Measurements from ENCODE around the gene HSPA1A. TPM values are rescaled to one million over a fixed set of nuclear protein-coding genes. Genes with fewer than 3 reads are reported as not detected.

The HSPA1A gene
- polyA plus RNA-seq (95.5 to 142 TPM (median 110 TPM) in 3 replicates), polyA minus RNA-seq (56.7 to 205 TPM (median 64.7 TPM) in 3 replicates)
- polyA plus RNA-seq (2011; ENCODE audit: low read depth), result 543 TPM
- polyA plus RNA-seq (2011; cell fraction: cytosol; rRNA removed), result 58.1 and 98.7 TPM in 2 replicates
- 269 and 283 TPM in 2 replicates for polyA plus RNA-seq (2011; cell fraction: nucleus; rRNA removed)
- polyA plus RNA-seq (2012; ENCODE audit: low replicate concordance), result 215 and 387 TPM in 2 replicates
- 139 TPM for polyA minus RNA-seq (2011; cell fraction: cytosol; rRNA and poly(A)+ RNA removed)
- 212 and 216 TPM in 2 replicates for polyA minus RNA-seq (2011; cell fraction: nucleus; rRNA and poly(A)+ RNA removed)

- Histone ChIP-seq H3K9me3 (ENCODE audit: control insufficient read depth, low read depth, low read length) (no peaks in the 10 kb centered on the region), H3K36me3 (ENCODE audit: control insufficient read depth in 2 of 2, extremely low read depth in 1 of 2, insufficient read depth in 2 of 2, low read length in 2 of 2) (no peaks in the 10 kb centered on the region), H3K4me3 (ENCODE audit: control insufficient read depth in 2 of 3, extremely low read depth in 1 of 3, insufficient read depth in 2 of 3, low read depth in 1 of 3, low read length in 3 of 3) (peak within 1 kb of the TSS; percentile 48 to 71 (median 61)), H2AFZ (ENCODE audit: control insufficient read depth, low read length) (peak within 1 kb of the TSS; percentile 70), H3K27me3 (ENCODE audit: control insufficient read depth, extremely low read depth, insufficient read depth, low read length) (no peaks in the 10 kb centered on the region), H3K27ac (ENCODE audit: control insufficient read depth, insufficient read depth, low read length) (peak within 1 kb of the TSS; percentile 84), H3K4me1 (ENCODE audit: control insufficient read depth, extremely low read depth, insufficient read depth, low read length) (peaks cover 22% of the 10 kb centered on the region), H3K4me2 (ENCODE audit: control insufficient read depth, extremely low read depth, insufficient read depth, low read depth, low read length) (peak within 1 kb of the TSS; percentile 85), H3K9ac (ENCODE audit: control insufficient read depth, extremely low read depth, insufficient read depth, low read length) (peak within 1 kb of the TSS; percentile 69), H3K79me2 (ENCODE audit: control insufficient read depth, insufficient read depth, low read length) (peaks cover 26% of the 10 kb centered on the region), H3K9me1 (ENCODE audit: control insufficient read depth, extremely low read depth, insufficient read depth, low read length) (no peaks in the 10 kb centered on the region), H4K20me1 (ENCODE audit: control insufficient read depth, extremely low read depth, insufficient read depth, low read length) (no peaks in the 10 kb centered on the region)
- dilution Hi-C loops (cut with MboI; ENCODE audit: extremely low pct_ligation_motif_present, low sequenced_read_pairs), result no loop called here
- TF ChIP-seq CTCF (optimal IDR thresholded peaks at IDR 0.05 in 1 of 3, IDR thresholded peaks at IDR 0.05 in 1 of 3, conservative IDR thresholded peaks at IDR 0.05 in 1 of 3; ENCODE audit: extremely low read depth in 1 of 3, insufficient read depth in 2 of 3, low read length in 3 of 3) (no peak), EZH2 (IDR thresholded peaks at IDR 0.05; ENCODE audit: low read length) (no peak)
- no peak for FAIRE-seq
- DNase-seq (ENCODE audit: low read depth, low spot score), result no peak
These were observed at the start of gene HSPA1A, which contains the start of gene HSPA1L for GRCh38 chr6:31815025-31815838. Gene HSPA1A, plus strand, starts transcription at chr6:31815543. Its CDS starts 214 bp downstream, at chr6:31815757. Gene HSPA1L, minus strand, starts transcription at chr6:31815283. Its CDS starts 3,311 bp downstream, at chr6:31811972.

- Histone ChIP-seq H3K9me1 (ENCODE audit: control insufficient read depth, extremely low read depth, insufficient read depth, low read length) (peaks cover 2% of the 10 kb centered on the region), H3K79me2 (ENCODE audit: control insufficient read depth, insufficient read depth, low read length) (no peaks in the 10 kb centered on the region), H3K27me3 (ENCODE audit: control insufficient read depth, extremely low read depth, insufficient read depth, low read length) (no peaks in the 10 kb centered on the region), H3K9me3 (ENCODE audit: control insufficient read depth, low read depth, low read length) (no peaks in the 10 kb centered on the region), H3K4me2 (ENCODE audit: control insufficient read depth, extremely low read depth, insufficient read depth, low read depth, low read length) (no peak overlapping the region), H3K4me3 (ENCODE audit: control insufficient read depth in 2 of 3, extremely low read depth in 1 of 3, insufficient read depth in 2 of 3, low read depth in 1 of 3, low read length in 3 of 3) (no peak overlapping the region), H3K9ac (ENCODE audit: control insufficient read depth, extremely low read depth, insufficient read depth, low read length) (no peak overlapping the region), H3K4me1 (ENCODE audit: control insufficient read depth, extremely low read depth, insufficient read depth, low read length) (peaks cover 5% of the 10 kb centered on the region), H2AFZ (ENCODE audit: control insufficient read depth, low read length) (no peak overlapping the region), H3K36me3 (ENCODE audit: control insufficient read depth in 2 of 2, extremely low read depth in 1 of 2, insufficient read depth in 2 of 2, low read length in 2 of 2) (peaks cover 3 to 5% of the 10 kb centered on the region in 2 experiments), H4K20me1 (ENCODE audit: control insufficient read depth, extremely low read depth, insufficient read depth, low read length) (no peaks in the 10 kb centered on the region), H3K27ac (ENCODE audit: control insufficient read depth, insufficient read depth, low read length) (no peak overlapping the region)
- dilution Hi-C loops (cut with MboI; ENCODE audit: extremely low pct_ligation_motif_present, low sequenced_read_pairs), result no loop called here
- DNase-seq (ENCODE audit: low read depth, low spot score), result no peak
- no peak for TF ChIP-seq CTCF (optimal IDR thresholded peaks at IDR 0.05 in 1 of 3, IDR thresholded peaks at IDR 0.05 in 1 of 3, conservative IDR thresholded peaks at IDR 0.05 in 1 of 3; ENCODE audit: extremely low read depth in 1 of 3, insufficient read depth in 2 of 3, low read length in 3 of 3)
- TF ChIP-seq EZH2 (IDR thresholded peaks at IDR 0.05; ENCODE audit: low read length), result no peak
- FAIRE-seq, result no peak
These were observed 49.8 kb upstream of the HSPA1A start for GRCh38 chr6:31765559-31765909.
